Esophagus muscularis mucosa (tissue), 4 donors: Measurements from ENCODE around the gene NIP7. TPM values are rescaled to one million over a fixed set of nuclear protein-coding genes. Genes with fewer than 3 reads are reported as not detected.

ENCODE experiments used
- DNase-seq: peaks from one replicate; pipeline ENCODE4 v3.0.0-alpha.2; 2017; ENCODE audit errors: extremely low spot score
- H3K27ac ChIP-seq, 4 donors: fragments of 200-600 bp; sonication (generic); replicated peaks in 1 of 4; 1 replicate in 3 of 4; 2 replicates in 1 of 4; pipeline ENCODE4 v1.5.1; 2016 to 2019; ENCODE audit warnings: mild to moderate bottlenecking in 1 of 4
- H3K27me3 ChIP-seq, 4 donors: fragments of 200-600 bp; sonication (generic); one replicate each; pipeline versions ENCODE4 v1.5.1 to v1.6.0; 2016 to 2019
- H3K36me3 ChIP-seq, 4 donors: fragments of 200-600 bp; sonication (generic); one replicate each; pipeline ENCODE4 v1.5.1; 2016 to 2019
- H3K4me1 ChIP-seq, 4 donors: fragments of 200-600 bp; sonication (generic); one replicate each; pipeline ENCODE4 v1.5.1; 2016 to 2019
- H3K4me3 ChIP-seq, 4 donors: fragments of 200-600 bp; sonication (generic); 1 replicate in 2 of 4; 2 replicates in 2 of 4; pipeline ENCODE4 v1.5.1; 2016 to 2019; ENCODE audit warnings: mild to moderate bottlenecking in 4 of 4, moderate library complexity in 1 of 4
- H3K9me3 ChIP-seq, 4 donors: fragments of 200-600 bp; sonication (generic); 1 replicate in 3 of 4; 2 replicates in 1 of 4; pipeline ENCODE4 v1.5.1; 2016 to 2019
- EP300 ChIP-seq: sonication (generic); formaldehyde crosslinking; IDR thresholded peaks from one replicate; pipeline ENCODE4 v1.6.1; 2017; ENCODE audit warnings: antibody characterized with exemption
- POLR2A ChIP-seq: fragments of 450-650 bp; IDR thresholded peaks from one replicate; pipeline ENCODE4 v1.6.1; 2017; ENCODE audit warnings: antibody characterized with exemption, moderate library complexity, mild to moderate bottlenecking, low read depth
- POLR2AphosphoS5 ChIP-seq, 2 donors: sonication (generic); formaldehyde crosslinking; IDR thresholded peaks; one replicate each; pipeline ENCODE4 v1.6.1; 2017; ENCODE audit warnings: antibody characterized with exemption in 2 of 2
- WGBS: methylation state at CpG from one replicate; pipeline ENCODE4 v1.1.5; 2018; 5-methylcytosine and 5-hydroxymethylcytosine counted together
- intact Hi-C: fragments of 100-400 bp; cut with DNase I; formaldehyde crosslinking; loops from one replicate; pipeline ENCODE4 v1.15.1; 2023
- total RNA-seq, 4 donors: library from RNA; depleted of rRNA; stranded (reverse); fragments of >200 nt; gene quantifications; one replicate each; pipeline versions ENCODE4 v1.1.0 to v1.2.1, GENCODE V29; 2016
- TF ChIP-seq, protein P1 (sequence below), 3 experiments: fragments of 200-600 bp in 2 of 3; fragments of 450-650 bp in 1 of 3; sonication (generic) in 2 of 3; IDR thresholded peaks; one replicate each; pipeline ENCODE4 v1.5.1; 2017 to 2019; ENCODE audit warnings: antibody characterized with exemption in 3 of 3, mild to moderate bottlenecking in 2 of 3, moderate library complexity in 1 of 3

The NIP7 gene
- total RNA-seq, 4 donors from 2014 or later: 7.9 to 18.2 (median 11.3) TPM

DNA sequence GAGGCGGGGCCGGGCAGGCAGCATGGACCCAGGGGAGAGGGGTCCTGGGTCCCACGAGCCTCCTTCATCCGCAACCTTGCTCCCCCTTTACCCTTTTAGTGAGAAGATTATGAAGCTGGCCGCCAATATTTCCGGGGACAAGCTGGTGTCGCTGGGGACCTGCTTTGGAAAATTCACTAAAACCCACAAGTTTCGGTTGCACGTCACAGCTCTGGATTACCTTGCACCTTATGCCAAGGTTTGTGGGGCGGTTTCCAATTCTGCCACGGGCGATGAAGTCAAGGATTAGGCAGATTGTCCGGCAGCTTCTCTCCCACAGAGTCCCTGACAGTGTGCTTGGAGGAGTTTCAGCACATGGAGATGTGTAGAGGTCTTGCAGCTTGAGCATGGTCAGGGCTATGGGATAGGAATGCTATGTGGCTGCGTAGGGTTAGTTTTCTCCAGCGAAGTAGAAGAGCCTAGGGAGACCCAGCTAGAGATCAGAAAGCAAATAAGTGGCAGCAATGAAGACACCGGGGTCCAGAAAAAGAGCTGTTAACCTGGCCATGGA lies 598 bp downstream of the NIP7 start:
- Histone ChIP-seq H3K4me3 (peak overlapping the region; percentile 72 to 84 (median 82)), H3K27ac (peak overlapping the region; percentile 85 to 92 (median 86)), H3K9me3 (no peaks in the 10 kb centered on the region), H3K36me3 (peaks cover 10 to 56% (median 39%) of the 10 kb centered on the region in 4 donors), H3K27me3 (no peaks in the 10 kb centered on the region), H3K4me1 (peaks cover 25 to 47% (median 35%) of the 10 kb centered on the region in 4 donors)
- TF ChIP-seq POLR2A (no peak), EP300 (no peak), POLR2AphosphoS5 (IDR thresholded peaks at IDR 0.05) (no peak)
- TF ChIP-seq, protein P1, sequence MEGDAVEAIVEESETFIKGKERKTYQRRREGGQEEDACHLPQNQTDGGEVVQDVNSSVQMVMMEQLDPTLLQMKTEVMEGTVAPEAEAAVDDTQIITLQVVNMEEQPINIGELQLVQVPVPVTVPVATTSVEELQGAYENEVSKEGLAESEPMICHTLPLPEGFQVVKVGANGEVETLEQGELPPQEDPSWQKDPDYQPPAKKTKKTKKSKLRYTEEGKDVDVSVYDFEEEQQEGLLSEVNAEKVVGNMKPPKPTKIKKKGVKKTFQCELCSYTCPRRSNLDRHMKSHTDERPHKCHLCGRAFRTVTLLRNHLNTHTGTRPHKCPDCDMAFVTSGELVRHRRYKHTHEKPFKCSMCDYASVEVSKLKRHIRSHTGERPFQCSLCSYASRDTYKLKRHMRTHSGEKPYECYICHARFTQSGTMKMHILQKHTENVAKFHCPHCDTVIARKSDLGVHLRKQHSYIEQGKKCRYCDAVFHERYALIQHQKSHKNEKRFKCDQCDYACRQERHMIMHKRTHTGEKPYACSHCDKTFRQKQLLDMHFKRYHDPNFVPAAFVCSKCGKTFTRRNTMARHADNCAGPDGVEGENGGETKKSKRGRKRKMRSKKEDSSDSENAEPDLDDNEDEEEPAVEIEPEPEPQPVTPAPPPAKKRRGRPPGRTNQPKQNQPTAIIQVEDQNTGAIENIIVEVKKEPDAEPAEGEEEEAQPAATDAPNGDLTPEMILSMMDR (IDR thresholded peaks at IDR 0.05): no peak
- WGBS: 9% methylated on average over 15 of the region's 16 CpGs
- DNase-seq: no peak
- intact Hi-C loops: no loop called here

- DNase-seq: no peak
- no peaks in the 10 kb centered on the region for H3K27me3 ChIP-seq
- WGBS: 88% methylated on average over 5 of the region's 5 CpGs
- intact Hi-C loops: no loop called here
- H3K4me3 ChIP-seq: no peak overlapping the region
- no peak for TF ChIP-seq POLR2A
- no peak for TF ChIP-seq POLR2AphosphoS5 (IDR thresholded peaks at IDR 0.05)
- H3K36me3 ChIP-seq: peaks cover 8 to 47% (median 25%) of the 10 kb centered on the region in 4 donors
- peaks cover 11 to 17% (median 15%) of the 10 kb centered on the region in 4 donors for H3K4me1 ChIP-seq
- no peaks in the 10 kb centered on the region for H3K9me3 ChIP-seq
- H3K27ac ChIP-seq: no peak overlapping the region
Observed at GRCh38 chr16:69344171-69344570, 4.6 kb downstream of the NIP7 start.

DNA sequence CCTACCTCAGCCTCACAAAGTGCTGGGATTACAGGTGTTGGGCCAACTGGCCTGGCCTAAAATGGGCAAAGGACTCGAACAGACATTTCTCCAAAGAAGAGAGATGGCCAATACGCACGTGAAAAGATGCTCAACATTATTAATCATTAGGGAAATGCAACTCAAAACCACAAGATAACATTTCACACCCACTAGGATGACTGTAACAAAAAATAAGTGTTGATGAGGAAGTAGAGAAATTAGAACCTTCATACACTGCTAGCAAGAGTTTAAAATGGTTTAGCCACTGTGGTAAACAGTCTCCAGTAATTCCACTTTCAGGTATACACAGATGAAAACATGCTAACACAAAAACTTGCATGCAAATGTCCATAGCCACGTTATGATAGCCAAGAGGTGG lies 6.4 kb downstream of the NIP7 start:
- TF ChIP-seq, protein P1 (IDR thresholded peaks at IDR 0.05): no peak
- TF ChIP-seq POLR2A (no peak), POLR2AphosphoS5 (IDR thresholded peaks at IDR 0.05) (no peak), EP300 (no peak)
- no peak for DNase-seq
- WGBS: 78% methylated on average over 4 of the region's 4 CpGs
- Histone ChIP-seq H3K36me3 (peaks cover 8 to 60% (median 29%) of the 10 kb centered on the region in 4 donors), H3K27ac (no peak overlapping the region), H3K9me3 (no peaks in the 10 kb centered on the region), H3K4me1 (peaks cover 2 to 6% (median 5%) of the 10 kb centered on the region in 4 donors), H3K4me3 (no peak overlapping the region), H3K27me3 (no peaks in the 10 kb centered on the region)
- intact Hi-C loops: no loop called here

DNA sequence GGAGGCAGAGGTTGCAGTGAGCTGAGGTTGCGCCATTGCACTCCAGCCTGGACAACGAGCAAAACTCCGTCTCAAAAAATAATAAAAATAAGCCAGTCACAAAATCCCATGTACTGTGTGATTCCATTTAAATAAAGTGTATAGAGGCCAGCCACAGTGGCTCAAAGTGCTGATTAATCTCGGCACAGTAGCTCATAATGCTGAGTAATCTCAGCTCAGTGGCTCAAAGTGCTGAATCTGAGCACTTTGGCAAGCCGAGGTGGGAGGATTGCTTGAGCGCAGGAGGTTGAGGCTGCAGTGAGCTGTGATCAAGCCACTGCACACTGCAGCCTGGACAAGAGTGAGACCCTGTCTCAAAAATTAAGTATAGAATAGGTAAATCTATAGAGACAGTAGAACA lies 7.1 kb downstream of the NIP7 start:
- Histone ChIP-seq H3K27ac (no peak overlapping the region), H3K36me3 (peaks cover 3 to 60% (median 28%) of the 10 kb centered on the region in 4 donors), H3K4me3 (no peak overlapping the region), H3K27me3 (no peaks in the 10 kb centered on the region), H3K9me3 (no peaks in the 10 kb centered on the region), H3K4me1 (no peaks in the 10 kb centered on the region)
- 94% methylated on average over 5 of the region's 6 CpGs for WGBS
- intact Hi-C loops: no loop called here
- DNase-seq: no peak
- TF ChIP-seq EP300: no peak
- TF ChIP-seq POLR2A: no peak
- TF ChIP-seq, protein P1 (IDR thresholded peaks at IDR 0.05): no peak
- no peak for TF ChIP-seq POLR2AphosphoS5 (IDR thresholded peaks at IDR 0.05)

DNA sequence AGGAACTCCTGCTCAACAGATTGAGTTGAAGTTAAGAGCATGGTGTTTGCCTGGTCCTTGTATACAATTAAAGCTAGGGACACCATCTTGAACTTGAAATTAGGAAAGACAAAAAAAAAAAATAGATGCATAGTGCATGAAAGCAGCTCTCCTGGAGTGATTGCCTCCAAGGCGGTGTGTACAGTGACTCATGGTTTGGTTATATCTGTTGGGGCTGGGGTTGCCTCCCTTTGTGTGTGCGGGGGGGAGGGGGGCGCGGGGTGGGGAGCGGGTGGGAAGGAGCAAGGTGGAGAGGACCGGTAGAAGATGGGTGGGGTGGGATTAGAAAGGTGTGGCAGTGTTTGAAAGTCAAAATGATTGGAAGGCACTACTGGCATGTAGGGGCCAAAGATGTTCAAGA lies 8.7 kb downstream of the NIP7 start:
- no peak for TF ChIP-seq EP300
- TF ChIP-seq POLR2AphosphoS5 (IDR thresholded peaks at IDR 0.05): no peak
- no peak for TF ChIP-seq POLR2A
- TF ChIP-seq, protein P1 (IDR thresholded peaks at IDR 0.05): no peak
- Histone ChIP-seq H3K27ac (no peak overlapping the region), H3K4me1 (no peaks in the 10 kb centered on the region), H3K4me3 (no peak overlapping the region), H3K9me3 (no peaks in the 10 kb centered on the region), H3K27me3 (no peaks in the 10 kb centered on the region), H3K36me3 (peaks cover 0 to 53% (median 25%) of the 10 kb centered on the region in 4 donors)
- 94% methylated on average over 6 of the region's 6 CpGs for WGBS
- intact Hi-C loops: no loop called here
- DNase-seq: no peak
